Transverse colon (tissue), 4 donors: ENCODE measurements around the gene LZIC. TPM values are rescaled to one million over a fixed set of nuclear protein-coding genes. Genes with fewer than 3 reads are reported as not detected.

ENCODE experiments used
- DNase-seq: peaks from one replicate; pipeline ENCODE4 v3.0.0-alpha.2; 2019
- H3K27ac ChIP-seq, 4 donors: fragments of 200-600 bp; sonication (generic); 2 replicates each; pipeline ENCODE4 v1.5.1; 2016 to 2018; ENCODE audit warnings: inconsistent platforms in 4 of 4
- H3K27me3 ChIP-seq: fragments of 200-600 bp; sonication (generic); 2 replicates; pipeline ENCODE4 v1.5.1; 2017; ENCODE audit warnings: inconsistent platforms
- H3K36me3 ChIP-seq, 4 donors: fragments of 200-600 bp; sonication (generic); 2 replicates each; pipeline ENCODE4 v1.5.1; 2017 to 2019; ENCODE audit warnings: inconsistent platforms in 4 of 4
- H3K4me1 ChIP-seq, 4 donors: fragments of 200-600 bp; sonication (generic); 2 replicates each; pipeline ENCODE4 v1.5.1; 2017 to 2020; ENCODE audit warnings: inconsistent platforms in 4 of 4
- H3K4me3 ChIP-seq, 4 donors: fragments of 200-600 bp; sonication (generic); 1 replicate in 1 of 4; 2 replicates in 3 of 4; pipeline versions ENCODE4 v1.5.1 to v1.6.1; 2017 to 2019; ENCODE audit warnings: inconsistent platforms in 4 of 4
- H3K9me3 ChIP-seq, 2 donors: fragments of 200-600 bp; sonication (generic); 2 replicates each; pipeline ENCODE4 v1.5.1; 2017 to 2019; ENCODE audit warnings: inconsistent platforms in 2 of 2
- EP300 ChIP-seq: sonication (generic); formaldehyde crosslinking; IDR thresholded peaks from one replicate; pipeline ENCODE4 v1.6.1; 2017; ENCODE audit warnings: antibody characterized with exemption, low read depth
- POLR2A ChIP-seq: fragments of 450-650 bp; IDR thresholded peaks from one replicate; pipeline ENCODE4 v1.6.1; 2016; ENCODE audit warnings: antibody characterized with exemption, mild to moderate bottlenecking, moderate library complexity
- POLR2AphosphoS5 ChIP-seq, 3 donors: sonication (generic); formaldehyde crosslinking; IDR thresholded peaks; one replicate each; pipeline ENCODE4 v1.6.1; 2016; ENCODE audit warnings: antibody characterized with exemption in 3 of 3
- WGBS, 2 donors: methylation state at CpG; one replicate each; pipeline ENCODE4 v1.1.5; 2018; ENCODE audit warnings: low coverage in 1 of 2; 5-methylcytosine and 5-hydroxymethylcytosine counted together
- in situ Hi-C, 4 donors: fragments of 200-750 bp; cut with MboI; loops; one replicate each; pipeline versions ENCODE4 v1.15.0 to v1.15.1; 2017; ENCODE audit warnings: low sequenced_read_pairs in 3 of 4, low pct_ligation_motif_present in 1 of 4, low pct_unique_long_range_greater_than_20kb in 1 of 4
- intact Hi-C: fragments of 100-400 bp; cut with DNase I; formaldehyde crosslinking; loops from one replicate; pipeline ENCODE4 v1.15.1; 2023; ENCODE audit warnings: low total_unique reads
- total RNA-seq, 4 donors: library from RNA; depleted of rRNA; stranded (reverse); fragments of >200 nt; gene quantifications; one replicate each; pipeline ENCODE4 v1.1.0, GENCODE V29; 2016
- TF ChIP-seq, protein P1 (sequence below), 5 experiments: fragments of 200-600 bp in 3 of 5; fragments of 450-650 bp in 2 of 5; sonication (generic) in 3 of 5; IDR thresholded peaks; 1 replicate in 2 of 5; 2 replicates in 3 of 5; pipeline ENCODE4 v1.5.1; 2016 to 2017; ENCODE audit warnings: antibody characterized with exemption in 5 of 5, inconsistent platforms in 3 of 5, mild to moderate bottlenecking in 2 of 5, moderate library complexity in 1 of 5

Gene LZIC
- total RNA-seq: 10 to 100 TPM; 10.7 to 41.0 (median 26.6) TPM

DNA sequence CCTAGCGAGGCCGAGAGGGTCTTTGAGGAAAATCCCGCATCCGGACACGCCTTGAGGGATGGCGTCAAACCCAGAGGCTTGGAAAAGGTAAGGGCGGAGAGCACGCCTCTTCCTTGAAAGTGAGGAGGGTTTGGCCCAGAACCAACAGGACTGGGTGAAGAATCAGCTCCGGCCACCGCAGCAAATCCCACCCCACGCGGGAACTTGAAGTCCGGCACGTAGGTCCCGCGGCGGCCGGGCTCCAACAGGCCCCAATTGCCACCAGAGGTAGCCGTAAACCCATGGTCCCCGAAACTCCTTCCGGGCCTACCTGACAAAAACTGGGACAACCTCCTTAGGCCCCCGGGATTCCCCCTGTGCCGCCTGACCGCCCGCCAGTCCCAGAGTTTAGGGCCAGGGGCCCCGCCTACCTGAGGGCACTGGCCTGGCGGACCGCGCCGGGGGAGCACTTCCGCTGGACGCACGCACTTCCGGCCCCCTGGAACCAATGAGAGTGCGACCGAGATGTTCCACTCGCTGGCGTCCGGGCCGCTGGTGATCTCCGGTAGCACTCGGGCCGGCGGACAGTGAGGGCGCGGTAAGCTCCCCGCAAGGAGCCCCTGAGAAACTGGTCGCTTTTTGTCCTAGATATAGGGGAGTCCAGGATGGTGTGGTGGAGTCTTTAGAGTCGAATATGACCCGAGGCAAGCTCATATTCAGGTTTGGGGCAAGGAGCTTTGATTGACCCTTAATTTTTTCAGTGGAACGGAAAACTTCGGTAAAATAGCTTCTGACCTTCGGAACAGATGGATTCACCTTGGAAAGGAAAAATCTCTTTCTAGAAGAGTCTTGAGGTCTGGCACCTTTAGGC lies at the start of gene LZIC, which contains the start of gene NMNAT1:
Gene LZIC (minus strand): TSS at position 453 of the 850 bp plus-strand sequence. CDS start 6,772 bp downstream, outside the sequence.
Gene NMNAT1 (plus strand): TSS at position 537 of the 850 bp plus-strand sequence. CDS start 28,599 bp downstream, outside the sequence.
- H3K4me3 ChIP-seq: peak within 1 kb of the TSS; percentile 54 to 90 (median 61)
- intact Hi-C loops (loop anchor here (2.0 kb wide), 1 partner anchor 68 kb away; no protein-coding TSS in a partner anchor), in situ Hi-C loops (loop anchor here in 1 of 4 donors (10.0 kb wide), 1 partner anchor 68 kb away; no protein-coding TSS in a partner anchor)
- peak within 1 kb of the TSS; percentile 92 to 94 (median 94) for H3K27ac ChIP-seq
- peaks cover 0 to 6% (median 0%) of the 10 kb centered on the region in 4 donors for H3K36me3 ChIP-seq
- no peaks in the 10 kb centered on the region for H3K9me3 ChIP-seq
- TF ChIP-seq POLR2AphosphoS5 (IDR thresholded peaks at IDR 0.05) (peak; percentile 93 to 95 (median 94)), POLR2A (peak; percentile 97), EP300 (no peak)
- TF ChIP-seq, protein P1, sequence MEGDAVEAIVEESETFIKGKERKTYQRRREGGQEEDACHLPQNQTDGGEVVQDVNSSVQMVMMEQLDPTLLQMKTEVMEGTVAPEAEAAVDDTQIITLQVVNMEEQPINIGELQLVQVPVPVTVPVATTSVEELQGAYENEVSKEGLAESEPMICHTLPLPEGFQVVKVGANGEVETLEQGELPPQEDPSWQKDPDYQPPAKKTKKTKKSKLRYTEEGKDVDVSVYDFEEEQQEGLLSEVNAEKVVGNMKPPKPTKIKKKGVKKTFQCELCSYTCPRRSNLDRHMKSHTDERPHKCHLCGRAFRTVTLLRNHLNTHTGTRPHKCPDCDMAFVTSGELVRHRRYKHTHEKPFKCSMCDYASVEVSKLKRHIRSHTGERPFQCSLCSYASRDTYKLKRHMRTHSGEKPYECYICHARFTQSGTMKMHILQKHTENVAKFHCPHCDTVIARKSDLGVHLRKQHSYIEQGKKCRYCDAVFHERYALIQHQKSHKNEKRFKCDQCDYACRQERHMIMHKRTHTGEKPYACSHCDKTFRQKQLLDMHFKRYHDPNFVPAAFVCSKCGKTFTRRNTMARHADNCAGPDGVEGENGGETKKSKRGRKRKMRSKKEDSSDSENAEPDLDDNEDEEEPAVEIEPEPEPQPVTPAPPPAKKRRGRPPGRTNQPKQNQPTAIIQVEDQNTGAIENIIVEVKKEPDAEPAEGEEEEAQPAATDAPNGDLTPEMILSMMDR (IDR thresholded peaks at IDR 0.05): peak in 2 of 5 experiments; percentile 17 to 25
- peaks cover 4 to 26% (median 15%) of the 10 kb centered on the region in 4 donors for H3K4me1 ChIP-seq
- peak; percentile 95 for DNase-seq
- H3K27me3 ChIP-seq: no peaks in the 10 kb centered on the region
- 0% methylated on average over 47 of the region's 53 CpGs; no CpG with 5 or more reads in 1 of the 2 donors for WGBS, 2 donors

DNA sequence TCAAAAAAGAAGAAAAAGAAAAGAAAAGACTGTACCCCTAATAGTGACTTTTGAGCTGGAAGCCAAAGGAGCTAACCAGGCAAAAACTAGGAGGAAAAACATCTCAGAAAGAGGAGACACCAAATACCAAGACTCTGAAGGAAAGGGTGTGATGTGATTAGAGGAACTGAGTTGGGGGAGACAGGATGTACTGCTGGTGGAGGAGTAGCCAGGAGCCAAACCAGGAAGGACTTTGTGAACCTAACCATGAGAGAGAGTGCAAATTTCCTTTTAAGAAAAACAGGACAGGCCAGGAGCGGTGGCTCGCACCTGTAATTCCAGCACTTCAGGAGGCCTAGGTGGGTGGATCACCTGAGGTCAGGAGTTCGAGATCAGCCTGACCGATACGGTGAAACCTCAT lies 49.7 kb upstream of the LZIC start:
- TF ChIP-seq, protein P1 (IDR thresholded peaks at IDR 0.05): no peak
- TF ChIP-seq POLR2AphosphoS5 (IDR thresholded peaks at IDR 0.05) (no peak), POLR2A (no peak), EP300 (no peak)
- Histone ChIP-seq H3K4me1 (peaks cover 0 to 15% (median 11%) of the 10 kb centered on the region in 4 donors), H3K27me3 (peaks cover 34% of the 10 kb centered on the region), H3K27ac (no peak overlapping the region), H3K36me3 (no peaks in the 10 kb centered on the region), H3K4me3 (no peak overlapping the region), H3K9me3 (no peaks in the 10 kb centered on the region)
- intact Hi-C loops: no loop called here
- in situ Hi-C loops: no loop called here
- WGBS, 2 donors: 79% methylated on average over 5 of the region's 5 CpGs; no CpG with 5 or more reads in 1 of the 2 donors
- no peak for DNase-seq

DNA sequence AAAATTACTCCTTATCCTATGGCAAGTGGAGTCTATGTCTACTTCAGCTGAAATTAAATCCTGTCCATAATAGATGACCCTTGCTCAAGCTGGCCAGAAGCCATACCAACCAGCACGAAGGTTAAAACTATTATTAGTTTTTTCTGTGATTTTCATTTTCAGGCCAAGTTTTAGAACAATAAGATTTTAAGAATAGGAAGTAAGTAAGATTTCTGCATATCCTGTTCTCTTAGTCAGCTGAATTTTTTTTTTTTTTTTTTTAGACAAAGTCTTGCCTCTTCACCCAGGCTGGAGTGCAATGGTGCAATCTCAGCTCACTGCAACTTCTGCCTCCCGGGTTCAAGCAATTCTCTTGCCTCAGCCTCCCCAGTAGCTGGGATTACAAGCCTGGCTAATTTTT lies 47.8 kb upstream of the LZIC start:
- no peaks in the 10 kb centered on the region for H3K9me3 ChIP-seq
- H3K4me3 ChIP-seq: no peak overlapping the region
- H3K4me1 ChIP-seq: no peaks in the 10 kb centered on the region
- in situ Hi-C loops: no loop called here
- intact Hi-C loops: no loop called here
- no peak overlapping the region for H3K27ac ChIP-seq
- H3K36me3 ChIP-seq: no peaks in the 10 kb centered on the region
- no peak for DNase-seq
- TF ChIP-seq, protein P1 (IDR thresholded peaks at IDR 0.05): no peak
- no peak for TF ChIP-seq POLR2AphosphoS5 (IDR thresholded peaks at IDR 0.05)
- no peak for TF ChIP-seq POLR2A
- TF ChIP-seq EP300: no peak
- 54 to 56% methylated on average over 2 of the region's 2 CpGs for WGBS, 2 donors
- H3K27me3 ChIP-seq: peaks cover 15% of the 10 kb centered on the region

DNA sequence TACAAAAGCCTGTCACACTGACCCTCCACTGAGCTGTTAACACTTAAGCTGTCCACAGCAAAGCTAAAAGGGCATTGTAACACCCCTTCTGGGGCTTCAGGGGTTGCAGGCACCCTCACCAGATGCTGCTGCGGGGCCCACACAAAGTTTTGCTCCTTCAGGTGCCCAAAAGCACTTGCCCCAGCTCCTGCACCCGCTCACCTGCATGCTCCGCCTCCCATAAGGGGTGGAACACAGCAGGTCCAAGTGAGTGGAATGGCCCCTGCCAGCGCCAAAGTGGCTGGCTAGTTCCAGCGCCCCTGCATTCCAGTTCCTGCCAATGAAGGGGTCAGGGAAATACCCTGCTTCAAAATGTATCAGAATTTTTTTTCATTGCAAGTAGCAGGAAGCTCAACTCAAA lies 46.6 kb upstream of the LZIC start:
- DNase-seq: no peak
- Histone ChIP-seq H3K27ac (no peak overlapping the region), H3K27me3 (peaks cover 3% of the 10 kb centered on the region), H3K4me3 (no peak overlapping the region), H3K9me3 (no peaks in the 10 kb centered on the region), H3K36me3 (no peaks in the 10 kb centered on the region), H3K4me1 (no peaks in the 10 kb centered on the region)
- TF ChIP-seq, protein P1 (IDR thresholded peaks at IDR 0.05): no peak
- TF ChIP-seq EP300 (no peak), POLR2A (no peak), POLR2AphosphoS5 (IDR thresholded peaks at IDR 0.05) (no peak)
- intact Hi-C loops: no loop called here
- WGBS, 2 donors: 92% methylated on average over 5 of the region's 5 CpGs; no CpG with 5 or more reads in 1 of the 2 donors
- in situ Hi-C loops: no loop called here
